NCI-H128 (cell line): ENCODE results near the gene SLC26A11.
"Not testable (repeated sequence)": the region's sequence is repeated elsewhere in the genome, so short reads cannot be mapped to it uniquely, and the experiment has no call there.

Source experiments
- DNase-seq: peaks from one replicate; lab custom pipeline; 2025; ENCODE audit not compliant: unreplicated experiment; lab: John Stamatoyannopoulos, UW

SLC26A11 gene

DNA sequence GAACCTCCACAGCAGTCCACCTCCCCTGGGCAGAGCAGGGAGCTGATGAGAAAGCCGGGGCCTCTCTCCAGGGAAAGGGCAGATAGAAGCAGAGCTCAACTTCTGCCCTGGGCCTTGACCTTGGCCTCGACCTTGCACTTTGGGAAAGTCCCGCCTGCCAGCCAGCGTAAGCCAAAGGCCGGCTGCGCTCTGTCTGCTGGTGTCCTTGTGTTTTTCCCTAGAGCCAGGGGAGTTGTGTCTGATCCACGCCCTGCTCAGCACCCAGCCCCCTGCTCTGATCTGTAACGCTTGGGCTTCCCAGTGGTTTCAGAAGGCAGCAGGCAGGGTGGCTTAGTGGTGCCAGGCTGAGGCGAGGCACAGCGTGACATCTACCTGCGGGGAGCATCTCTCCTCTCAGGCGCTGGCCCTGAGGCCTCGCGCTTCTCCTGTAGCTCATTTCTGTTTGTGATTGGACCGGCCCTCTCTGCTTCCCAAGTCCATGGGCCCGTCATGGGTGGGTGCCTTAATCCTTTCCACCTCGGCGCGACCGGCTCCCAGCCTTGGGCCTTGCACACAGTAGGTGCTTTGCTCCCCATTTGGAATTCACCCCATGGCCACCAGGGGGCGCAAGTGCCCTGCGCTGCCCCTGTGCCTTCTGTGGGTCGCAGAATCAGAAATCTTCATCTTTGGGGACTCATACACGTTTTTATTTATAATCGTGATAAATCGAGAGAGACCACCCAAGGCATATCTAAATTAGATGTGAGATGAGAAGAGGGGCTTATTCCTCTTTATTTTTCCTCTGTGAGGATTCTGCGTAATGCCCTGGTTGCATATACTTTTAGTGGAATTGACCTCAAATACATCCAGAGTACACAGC is 24.3 kb upstream of the SLC26A11 start:
- DNase-seq = no peak

DNA sequence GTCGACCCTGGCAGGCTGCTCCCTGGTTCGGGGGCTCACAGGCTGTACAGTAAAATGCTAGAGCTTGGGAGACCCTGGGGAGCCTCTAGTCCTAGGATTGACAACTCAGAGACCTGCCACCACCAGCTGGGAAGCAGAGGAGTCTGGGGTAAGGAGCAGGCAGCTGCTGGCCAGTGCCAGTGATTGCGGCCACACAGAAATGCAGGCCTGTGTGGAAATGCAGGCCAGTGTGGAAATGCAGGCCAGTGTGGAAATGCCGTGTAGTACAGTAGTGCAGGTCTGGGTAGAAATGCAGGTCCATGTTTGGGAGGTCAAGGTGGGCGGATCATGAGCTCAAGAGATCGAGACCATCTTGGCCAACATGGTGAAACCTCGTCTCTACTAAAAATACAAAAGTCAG is 23.6 kb upstream of the SLC26A11 start:
- DNase-seq = no peak

DNA sequence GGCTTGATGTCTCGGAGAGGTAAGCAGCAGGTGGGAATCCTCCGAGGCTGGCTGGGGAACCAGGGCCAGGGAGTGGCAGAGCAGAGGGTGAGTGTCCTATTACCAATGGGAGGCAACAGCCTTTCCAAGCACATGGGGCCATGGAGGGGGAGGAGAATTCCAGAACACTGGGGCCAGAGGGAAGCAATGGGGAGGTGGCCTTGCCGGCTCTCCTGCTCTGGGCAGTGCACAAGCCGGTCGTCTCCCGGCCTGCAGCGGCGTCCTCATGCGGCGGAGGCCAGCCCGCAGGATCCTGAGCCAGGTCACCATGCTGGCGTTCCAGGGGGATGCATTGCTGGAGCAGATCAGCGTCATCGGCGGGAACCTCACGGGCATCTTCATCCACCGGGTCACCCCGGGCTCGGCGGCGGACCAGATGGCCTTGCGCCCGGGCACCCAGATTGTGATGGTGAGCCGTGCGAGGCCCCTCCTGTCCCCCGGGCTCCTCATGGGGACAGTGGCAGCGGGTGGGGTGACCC is 22.0 kb upstream of the SLC26A11 start:
- no peak for DNase-seq

DNA sequence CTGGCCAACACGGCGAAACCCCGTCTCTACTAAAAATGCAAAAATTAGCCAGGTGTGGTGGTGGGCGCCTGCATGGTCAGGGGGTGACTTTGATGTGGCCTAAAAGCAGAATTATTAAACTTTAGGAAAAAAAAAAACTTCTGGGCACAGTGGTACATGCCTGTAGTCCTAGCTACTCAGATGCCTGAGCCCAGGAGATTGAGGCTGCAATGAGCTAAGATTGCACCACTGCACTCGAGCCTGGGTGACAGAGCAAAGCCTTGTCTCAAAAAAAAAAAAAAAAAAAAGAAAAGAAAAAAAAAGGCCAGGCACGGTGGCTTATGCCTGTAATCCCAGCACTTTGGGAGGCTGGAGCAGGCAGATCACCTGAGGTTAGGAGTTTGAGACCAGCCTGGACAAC is 20.9 kb upstream of the SLC26A11 start:
- DNase-seq = not testable (repeated sequence)

DNA sequence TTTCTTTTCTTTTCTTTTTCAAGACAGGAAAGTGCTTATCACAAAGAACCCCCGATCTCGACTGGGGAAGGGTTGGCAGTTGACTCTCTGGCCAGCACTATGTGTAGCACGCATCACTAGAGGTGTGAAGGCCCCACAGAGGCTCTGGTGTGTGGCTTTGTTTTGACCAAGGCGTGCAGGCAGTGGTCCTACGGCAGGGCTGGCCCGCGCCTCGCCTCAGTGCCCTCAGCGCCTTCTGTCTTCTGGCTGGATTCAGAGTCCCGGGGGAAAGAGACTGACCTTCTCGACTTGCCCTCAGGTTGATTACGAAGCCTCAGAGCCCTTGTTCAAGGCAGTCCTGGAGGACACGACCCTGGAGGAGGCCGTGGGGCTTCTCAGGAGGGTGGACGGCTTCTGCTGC is 18.8 kb upstream of the SLC26A11 start:
- DNase-seq = no peak

DNA sequence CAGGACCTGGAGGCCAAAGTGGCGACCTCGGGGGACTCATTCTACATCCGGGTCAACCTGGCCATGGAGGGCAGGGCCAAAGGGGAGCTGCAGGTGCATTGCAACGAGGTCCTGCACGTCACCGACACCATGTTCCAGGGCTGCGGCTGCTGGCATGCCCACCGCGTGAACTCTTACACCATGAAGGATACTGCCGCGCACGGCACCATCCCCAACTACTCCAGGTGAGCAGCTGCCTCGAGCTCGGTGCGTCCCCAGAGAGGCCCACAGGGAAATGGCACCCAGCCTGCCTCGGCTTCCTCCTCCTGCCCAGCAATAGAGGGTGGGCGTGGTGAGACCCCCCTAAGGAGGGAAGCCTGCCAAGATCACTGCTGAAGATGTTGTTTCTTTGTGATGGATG is 18.0 kb upstream of the SLC26A11 start:
- DNase-seq = no peak

DNA sequence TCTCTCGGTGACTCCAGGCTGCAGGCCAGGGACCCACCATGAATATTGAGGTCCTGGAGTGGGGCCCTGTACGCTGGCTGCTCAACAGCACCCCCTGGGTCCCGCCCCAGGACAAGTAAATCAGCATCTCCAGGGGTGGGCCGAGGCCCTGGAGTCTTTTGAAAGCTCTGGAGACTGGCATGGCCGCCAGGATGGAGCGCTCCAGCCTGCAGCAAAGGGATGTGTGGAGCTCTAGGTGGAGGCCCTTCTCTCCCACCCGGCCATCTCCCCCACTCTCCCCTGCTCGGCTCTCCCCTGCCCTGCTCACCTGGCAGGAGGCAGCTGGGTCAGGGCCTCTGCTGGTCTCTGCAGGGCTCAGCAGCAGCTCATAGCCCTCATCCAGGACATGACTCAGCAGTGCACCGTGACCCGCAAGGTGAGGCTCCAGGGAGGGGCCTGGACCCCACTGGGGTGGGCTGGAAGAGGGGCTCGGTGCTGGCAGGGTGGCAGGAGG is 16.7 kb upstream of the SLC26A11 start:
- no peak for DNase-seq

DNA sequence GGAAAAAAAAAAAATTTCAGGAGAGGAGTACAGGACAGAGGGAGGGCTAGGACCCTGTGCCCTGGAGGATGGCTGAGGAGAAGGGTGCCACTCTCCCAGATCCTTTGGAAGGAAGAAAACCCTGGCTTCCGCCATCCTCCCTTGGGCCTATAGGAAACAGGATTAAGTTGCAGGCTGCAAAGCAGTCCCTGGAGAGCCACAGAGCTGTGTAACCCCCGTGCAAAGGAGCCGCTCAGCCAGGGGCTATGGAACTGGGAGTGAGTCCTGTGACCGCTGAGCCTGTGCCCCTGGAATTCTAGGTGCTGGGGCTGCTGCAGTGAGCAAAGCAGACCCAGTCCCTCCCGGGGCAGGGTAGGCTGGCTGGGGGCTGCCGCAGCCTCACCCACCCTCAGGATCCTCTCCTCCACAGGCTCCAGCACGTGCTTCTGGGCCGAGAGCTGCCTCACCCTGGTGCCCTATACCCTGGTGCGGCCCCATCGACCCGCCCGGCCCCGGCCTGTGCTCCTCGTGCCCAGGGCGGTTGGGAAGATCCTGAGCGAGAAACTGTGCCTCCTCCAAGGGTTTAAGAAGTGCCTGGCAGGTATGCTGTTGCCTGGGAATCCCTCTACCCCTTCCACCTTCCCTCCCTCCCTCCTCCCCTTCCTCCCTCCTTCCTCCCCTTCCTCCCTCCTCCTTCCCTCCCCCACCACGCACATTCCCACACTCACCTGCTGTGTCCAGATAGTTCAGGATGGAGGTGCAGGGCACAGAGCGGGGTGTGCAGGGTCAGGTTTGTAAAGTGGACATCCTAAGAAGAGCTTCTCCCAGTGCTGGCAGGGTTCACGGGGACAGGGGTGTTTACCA is 15.4 kb upstream of the SLC26A11 start:
- no peak for DNase-seq

DNA sequence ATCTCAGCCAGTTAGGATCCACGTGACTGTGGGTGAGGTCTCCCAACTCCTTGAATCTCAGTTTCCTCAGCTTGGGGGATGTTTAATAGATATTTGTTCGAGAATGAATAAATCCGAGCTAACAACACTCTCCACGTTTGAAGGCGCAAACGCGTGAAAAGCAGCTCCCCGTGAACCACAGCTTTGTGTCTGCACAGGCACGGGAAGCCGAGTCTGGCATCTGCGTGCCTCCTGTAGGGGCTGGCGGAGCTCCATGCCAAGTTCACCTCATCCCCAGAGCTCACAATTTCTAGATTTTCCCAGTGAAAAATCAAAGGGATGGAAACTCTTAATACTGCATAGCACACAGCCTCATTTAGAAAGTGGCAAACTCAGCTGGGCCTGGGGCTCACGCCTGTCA is 14.4 kb upstream of the SLC26A11 start:
- DNase-seq = no peak

DNA sequence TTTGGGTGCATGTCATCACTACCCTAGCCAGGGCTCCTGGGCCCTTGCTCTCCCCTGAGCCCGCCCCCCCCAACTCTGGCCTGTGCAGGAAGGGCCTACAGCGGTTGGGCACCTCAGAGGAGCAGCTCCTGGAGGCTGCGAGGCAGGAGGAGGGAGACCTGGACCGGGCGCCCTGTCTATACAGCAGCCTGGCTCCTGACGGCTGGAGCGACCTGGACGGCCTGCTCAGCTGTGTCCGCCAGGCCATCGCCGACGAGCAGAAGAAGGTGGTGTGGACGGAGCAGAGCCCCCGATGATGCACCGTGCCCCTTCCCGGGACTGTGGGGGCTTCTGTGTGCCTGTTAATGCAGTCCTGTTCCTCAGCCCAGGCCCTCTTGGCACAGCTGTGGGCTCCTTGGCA is 12.2 kb upstream of the SLC26A11 start:
- DNase-seq = no peak

DNA sequence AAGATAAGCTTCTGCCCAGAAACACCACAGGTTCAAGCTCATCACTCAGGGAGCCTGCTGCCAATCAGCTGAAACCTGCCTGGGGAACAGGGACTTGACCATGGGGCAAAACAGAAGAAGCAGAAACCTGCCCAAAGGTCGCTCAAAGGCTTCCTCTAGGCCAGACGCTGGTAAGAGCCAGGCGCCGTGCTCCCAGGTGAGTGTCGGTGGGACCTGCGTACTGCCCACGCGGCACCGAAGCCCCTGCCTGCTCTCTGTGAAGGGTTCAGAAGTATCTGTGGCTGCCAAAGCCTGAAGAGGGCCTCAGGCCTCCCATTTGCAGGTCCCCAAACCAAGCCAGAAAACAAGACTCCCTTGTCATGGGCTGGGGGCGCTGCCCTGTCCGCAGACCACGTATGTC is 10.5 kb upstream of the SLC26A11 start:
- no peak for DNase-seq

DNA sequence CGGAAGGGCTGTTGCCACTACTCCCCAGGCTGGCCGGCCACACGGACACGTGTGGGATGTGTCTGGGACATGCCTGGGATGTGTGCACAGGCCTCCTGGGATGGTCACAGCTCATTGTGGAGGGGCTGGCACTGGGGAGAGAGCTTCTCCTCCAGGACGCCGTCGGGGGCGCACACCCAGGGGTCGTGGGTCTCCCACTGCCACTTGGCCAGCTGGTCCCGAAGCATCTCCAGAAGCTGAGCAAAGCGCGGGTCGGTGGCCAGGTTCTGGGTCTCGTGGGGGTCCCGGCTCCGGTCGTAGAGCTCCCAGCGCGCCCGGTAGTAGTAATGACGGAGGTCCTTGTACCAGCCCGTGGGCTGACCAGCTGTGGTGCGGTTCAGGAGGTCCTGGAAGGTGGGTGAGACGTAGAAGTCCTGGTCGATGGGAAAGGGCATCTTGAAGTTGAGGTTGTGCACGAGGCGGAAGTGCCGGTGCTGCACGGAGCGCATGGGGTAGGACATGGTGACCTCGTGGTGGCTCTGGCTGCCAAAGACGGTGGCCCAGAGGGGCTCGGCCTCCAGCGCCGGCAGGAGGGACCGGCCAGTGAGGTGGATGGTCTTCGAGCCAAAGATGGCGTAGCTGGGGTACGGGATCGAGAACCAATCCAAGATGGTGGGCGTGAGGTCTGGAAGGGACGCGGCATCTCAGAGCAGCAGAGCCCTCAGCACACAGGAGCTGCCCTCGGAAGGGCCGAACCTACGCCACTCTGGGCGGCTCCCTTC is 9.7 kb upstream of the SLC26A11 start:
- no peak for DNase-seq

DNA sequence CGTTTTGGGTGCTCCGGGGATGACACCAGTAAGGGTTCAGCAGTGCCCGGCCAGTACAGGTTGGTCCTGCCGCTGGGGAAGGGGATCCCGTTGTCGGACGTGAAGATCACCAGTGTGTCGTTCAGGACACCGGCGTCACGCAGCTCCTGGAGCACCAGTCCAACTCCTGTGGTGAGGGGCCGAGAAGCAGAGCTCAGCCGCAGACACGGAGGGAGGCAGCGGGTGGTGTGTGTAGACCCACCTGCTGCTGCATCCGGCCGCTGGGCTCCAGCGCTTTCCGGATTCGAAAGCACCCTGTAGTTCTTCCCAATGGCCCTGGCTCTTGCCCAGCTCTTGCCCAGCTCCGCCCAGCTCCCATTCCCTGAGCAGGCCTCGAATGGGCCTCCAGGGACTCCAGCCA is 8.1 kb upstream of the SLC26A11 start:
- no peak for DNase-seq

DNA sequence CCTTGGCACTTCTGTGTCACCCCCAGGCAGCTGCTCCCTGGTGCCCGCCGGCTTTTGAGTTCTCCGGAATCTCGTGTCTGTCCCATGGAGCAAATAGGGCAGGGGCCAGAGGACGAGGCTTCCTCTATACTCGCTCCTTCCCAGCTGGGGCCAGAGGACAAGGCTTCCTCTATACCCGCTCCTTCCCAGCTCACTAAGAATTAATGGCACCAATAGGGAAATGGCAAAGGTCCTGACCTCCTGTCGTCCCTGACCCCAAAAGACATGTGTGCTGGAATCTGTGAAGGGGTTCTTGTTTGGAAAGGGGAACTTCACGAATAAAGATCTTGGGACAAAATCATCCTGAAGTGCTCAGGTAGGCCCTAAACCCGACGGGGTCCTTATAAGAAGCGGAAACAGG is 7.7 kb upstream of the SLC26A11 start:
- DNase-seq = no peak

DNA sequence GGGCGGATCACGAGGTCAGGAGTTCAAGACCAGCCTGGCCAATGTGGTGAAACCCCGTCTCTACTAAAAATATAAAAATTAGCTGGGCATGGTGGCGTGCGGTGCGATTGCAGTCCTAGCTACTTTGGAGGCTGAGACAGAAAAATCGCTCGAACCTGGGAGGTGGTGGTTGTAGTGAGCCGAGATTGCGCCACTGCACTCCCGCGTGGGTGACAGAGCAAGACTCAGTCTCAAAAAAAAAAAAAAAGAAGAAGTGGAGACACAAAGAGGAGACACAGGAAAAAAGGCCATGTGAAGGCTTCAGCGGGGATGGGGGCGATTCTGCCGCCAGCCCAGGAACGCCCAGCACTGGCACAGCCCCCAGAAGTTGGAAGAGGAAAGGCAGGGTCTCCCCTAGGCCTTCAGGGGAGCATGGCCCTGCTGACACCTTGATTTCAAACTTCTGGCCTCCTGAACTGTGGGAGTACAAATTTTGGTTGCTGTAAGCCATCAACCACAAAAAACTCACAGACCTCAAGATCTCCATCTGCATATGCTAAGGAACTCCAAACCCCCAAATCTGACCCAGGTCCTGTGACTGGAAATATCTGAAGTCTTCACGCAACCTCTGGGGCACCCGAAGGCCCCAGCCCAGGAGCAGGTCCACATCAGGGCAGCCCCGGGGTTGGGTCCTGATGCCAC is 7.1 kb upstream of the SLC26A11 start:
- DNase-seq = no peak

DNA sequence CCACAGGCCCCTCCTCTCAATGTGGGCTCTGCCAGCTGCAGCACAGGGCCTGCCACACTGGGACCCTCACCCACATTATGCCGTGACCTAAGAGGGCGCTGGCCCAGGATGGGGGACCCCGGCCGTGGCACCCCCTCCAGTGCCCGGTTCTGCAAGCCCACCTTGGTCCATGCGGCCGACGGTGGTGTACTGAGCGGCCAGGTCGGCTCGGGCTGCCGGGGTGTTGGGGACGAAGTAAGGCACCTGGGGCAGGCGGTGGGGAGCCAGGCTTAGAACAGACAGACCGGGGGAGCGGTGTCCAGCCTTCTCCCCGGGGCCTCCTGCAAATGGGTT is 6.6 kb upstream of the SLC26A11 start:
- no peak for DNase-seq

DNA sequence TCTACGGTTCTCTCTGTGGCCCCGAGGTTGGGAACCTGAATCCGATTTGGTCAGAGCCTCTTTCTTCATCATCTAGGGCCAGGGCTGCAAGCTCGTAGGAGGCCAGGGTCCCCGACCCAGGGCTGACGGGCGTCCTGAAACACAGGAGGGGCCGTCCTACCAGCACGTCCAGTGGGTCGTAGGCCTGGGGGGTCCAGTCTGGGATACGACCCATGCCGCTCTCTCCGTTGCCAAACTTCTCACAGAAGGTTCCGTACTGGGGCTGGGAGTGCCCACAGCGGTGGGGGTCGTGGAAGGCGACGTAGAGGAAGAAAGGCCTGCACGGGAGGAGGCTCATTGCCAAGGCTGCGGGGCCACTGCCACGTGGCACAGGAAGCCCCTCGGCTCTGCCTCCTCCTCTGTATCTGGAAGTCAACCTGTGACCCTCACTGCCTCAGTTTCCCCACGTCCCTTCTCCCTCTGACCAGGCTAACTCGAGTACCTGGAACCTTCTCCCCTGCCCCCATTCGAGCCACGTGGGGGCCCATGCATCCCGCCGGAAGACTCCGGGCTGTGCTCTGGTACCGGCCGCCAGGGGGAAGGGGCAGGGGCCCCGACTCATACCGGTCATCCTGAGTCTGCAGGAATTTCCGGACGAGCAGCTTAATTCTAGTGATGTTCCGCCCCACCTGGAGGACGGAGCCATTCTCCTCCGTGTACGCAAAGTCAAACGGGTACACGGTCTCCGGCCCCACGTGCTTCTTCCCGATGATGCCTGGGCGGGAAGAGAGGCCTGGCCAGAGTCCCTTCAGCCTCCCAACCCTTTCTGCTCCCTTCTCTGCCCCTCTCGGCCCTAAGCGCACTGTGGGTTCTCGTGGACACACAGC is 6.0 kb upstream of the SLC26A11 start:
- no peak for DNase-seq

DNA sequence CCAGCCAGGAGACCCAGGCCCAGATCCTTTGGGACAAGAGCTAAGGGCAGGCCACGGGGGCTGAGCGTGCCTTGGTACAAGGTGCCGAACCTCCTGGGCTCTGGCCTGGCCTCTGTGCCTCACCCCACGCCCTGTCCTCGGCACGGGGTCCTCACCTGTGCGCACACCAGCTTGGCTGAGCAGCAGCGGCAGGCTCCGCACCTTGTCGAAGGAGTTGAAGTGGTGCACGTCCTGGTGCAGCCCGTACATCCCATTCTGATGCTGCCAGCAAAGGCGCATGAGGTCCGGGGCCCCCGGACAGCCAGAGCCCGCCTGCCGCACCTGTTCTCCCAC is 5.4 kb upstream of the SLC26A11 start:
- DNase-seq = no peak

DNA sequence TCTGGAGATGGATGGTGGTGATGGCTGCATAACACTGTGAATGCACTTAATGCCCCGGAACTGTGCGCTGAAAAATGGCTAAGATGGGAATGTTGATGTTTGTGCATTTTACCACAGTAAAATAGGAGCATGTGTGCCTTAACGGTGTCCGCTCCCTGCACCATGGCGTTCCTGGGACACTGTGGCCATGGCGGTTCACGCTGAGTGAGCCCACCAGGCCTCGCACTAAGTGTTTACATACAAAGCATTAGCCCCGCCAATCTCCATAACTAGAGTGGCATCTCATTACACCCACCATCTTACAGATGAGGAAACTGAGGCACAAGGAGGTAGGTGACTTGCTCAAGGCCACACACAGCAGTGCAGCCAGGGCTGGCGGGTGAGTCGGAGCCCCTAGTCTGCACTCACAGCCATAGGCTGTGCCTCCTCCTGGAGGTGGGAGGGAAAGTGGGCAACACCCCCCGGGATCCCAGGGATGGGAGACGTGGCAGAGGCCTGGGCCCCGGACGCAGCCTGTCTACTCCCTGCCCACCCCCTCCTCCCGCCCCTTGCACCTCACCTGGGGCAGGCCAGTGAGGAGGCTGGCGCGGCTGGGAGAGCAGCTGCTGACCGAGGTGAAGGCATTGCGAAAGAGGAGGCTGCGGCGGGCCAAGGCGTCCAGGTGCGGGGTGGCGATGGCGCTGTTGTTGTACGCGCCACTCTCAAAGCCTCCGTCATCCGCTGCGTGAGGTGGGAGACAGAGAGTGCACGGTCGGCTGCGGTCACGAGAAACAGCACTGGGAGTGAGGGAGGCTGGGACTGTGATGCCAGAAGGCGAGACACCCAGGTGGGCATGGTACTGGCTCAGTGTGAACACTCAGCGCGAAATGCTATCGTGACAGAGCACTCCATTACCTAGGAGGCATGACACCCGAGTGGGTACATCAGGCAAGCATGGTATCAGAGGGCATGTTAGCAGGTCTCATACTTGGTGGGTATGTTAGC is 3.5 kb upstream of the SLC26A11 start:
- no peak for DNase-seq
